ENCODE measurements around the gene SCYGR7.

GRCh38 chr2:227748079-227748478 is 19.9 kb downstream of the SCYGR7 start:
- TF ChIP-seq, protein P1, sequence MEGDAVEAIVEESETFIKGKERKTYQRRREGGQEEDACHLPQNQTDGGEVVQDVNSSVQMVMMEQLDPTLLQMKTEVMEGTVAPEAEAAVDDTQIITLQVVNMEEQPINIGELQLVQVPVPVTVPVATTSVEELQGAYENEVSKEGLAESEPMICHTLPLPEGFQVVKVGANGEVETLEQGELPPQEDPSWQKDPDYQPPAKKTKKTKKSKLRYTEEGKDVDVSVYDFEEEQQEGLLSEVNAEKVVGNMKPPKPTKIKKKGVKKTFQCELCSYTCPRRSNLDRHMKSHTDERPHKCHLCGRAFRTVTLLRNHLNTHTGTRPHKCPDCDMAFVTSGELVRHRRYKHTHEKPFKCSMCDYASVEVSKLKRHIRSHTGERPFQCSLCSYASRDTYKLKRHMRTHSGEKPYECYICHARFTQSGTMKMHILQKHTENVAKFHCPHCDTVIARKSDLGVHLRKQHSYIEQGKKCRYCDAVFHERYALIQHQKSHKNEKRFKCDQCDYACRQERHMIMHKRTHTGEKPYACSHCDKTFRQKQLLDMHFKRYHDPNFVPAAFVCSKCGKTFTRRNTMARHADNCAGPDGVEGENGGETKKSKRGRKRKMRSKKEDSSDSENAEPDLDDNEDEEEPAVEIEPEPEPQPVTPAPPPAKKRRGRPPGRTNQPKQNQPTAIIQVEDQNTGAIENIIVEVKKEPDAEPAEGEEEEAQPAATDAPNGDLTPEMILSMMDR (IDR thresholded peaks at IDR 0.05): no peak
- no peak for TF ChIP-seq POLR2A (IDR thresholded peaks at IDR 0.05)
